A549 (cell line): ENCODE data around the gene ADPGK.

Experiments
- CTCF ChIP-seq: fragments of >200 bp; sonication (Bioruptor Twin); formaldehyde crosslinking; IDR thresholded peaks from 3 replicates; pipeline ENCODE4 v1.5.1; 2016
- GATA3 ChIP-seq: IDR thresholded peaks from 2 replicates; pipeline ENCODE4 v1.6.1; 2012; ENCODE audit warnings: borderline replicate concordance
- HDAC2 ChIP-seq: fragments of 200-600 bp; sonication (generic); IDR thresholded peaks from 2 replicates; pipeline ENCODE4 v1.6.1; 2016
- MAFK ChIP-seq: fragments of 450-650 bp; IDR thresholded peaks from 2 replicates; pipeline ENCODE4 v1.6.1; 2014; ENCODE audit not compliant: partially characterized antibody
- MYC ChIP-seq: IDR thresholded peaks from 2 replicates; pipeline ENCODE4 v1.6.1; 2012; ENCODE audit warnings: mild to moderate bottlenecking, inconsistent platforms, low read length, improper control_type of control experiment, borderline replicate concordance
- NPAS2 ChIP-seq: fragments of 250-450 bp; sonication (Bioruptor Pico); IDR thresholded peaks from 2 replicates; pipeline ENCODE4 v1.8.0; 2022; ENCODE audit warnings: mild to moderate bottlenecking, moderate library complexity, borderline replicate concordance
- NR3C1 ChIP-seq: fragments of >200 bp; sonication (Bioruptor Twin); formaldehyde crosslinking; IDR thresholded peaks from 3 replicates; pipeline ENCODE4 v1.6.1; 2017
- POLR2A ChIP-seq: IDR thresholded peaks from 2 replicates; pipeline ENCODE4 v1.6.1; 2012; ENCODE audit warnings: mild to moderate bottlenecking, low read length
- REST ChIP-seq: fragments of 200-600 bp; sonication (generic); IDR thresholded peaks from 2 replicates; pipeline ENCODE4 v1.6.1; 2016; ENCODE audit warnings: antibody characterized with exemption, mild to moderate bottlenecking, moderate library complexity
- USF2 ChIP-seq: fragments of 450-650 bp; IDR thresholded peaks from 2 replicates; pipeline ENCODE4 v1.6.1; 2014; ENCODE audit warnings: antibody characterized with exemption

GRCh38 chr15:72824112-72824511 lies 40.6 kb upstream of the ADPGK start:
- TF ChIP-seq CTCF, result no peak
- TF ChIP-seq GATA3, result no peak
- TF ChIP-seq POLR2A, result no peak
- TF ChIP-seq USF2, result no peak
- TF ChIP-seq MAFK, result no peak
- no peak for TF ChIP-seq MYC
- no peak for TF ChIP-seq NR3C1
- no peak for TF ChIP-seq NPAS2 (CRISPR knock-in tag)
- no peak for TF ChIP-seq HDAC2
- TF ChIP-seq REST, result no peak
